ENCODE data around the gene ALKBH4. TPM values are rescaled to one million over a fixed set of nuclear protein-coding genes. Genes with fewer than 3 reads are reported as not detected.

Gene ALKBH4
- total RNA-seq, 2 experiments from 2014 or later = 9.4 to 10.4 TPM

DNA sequence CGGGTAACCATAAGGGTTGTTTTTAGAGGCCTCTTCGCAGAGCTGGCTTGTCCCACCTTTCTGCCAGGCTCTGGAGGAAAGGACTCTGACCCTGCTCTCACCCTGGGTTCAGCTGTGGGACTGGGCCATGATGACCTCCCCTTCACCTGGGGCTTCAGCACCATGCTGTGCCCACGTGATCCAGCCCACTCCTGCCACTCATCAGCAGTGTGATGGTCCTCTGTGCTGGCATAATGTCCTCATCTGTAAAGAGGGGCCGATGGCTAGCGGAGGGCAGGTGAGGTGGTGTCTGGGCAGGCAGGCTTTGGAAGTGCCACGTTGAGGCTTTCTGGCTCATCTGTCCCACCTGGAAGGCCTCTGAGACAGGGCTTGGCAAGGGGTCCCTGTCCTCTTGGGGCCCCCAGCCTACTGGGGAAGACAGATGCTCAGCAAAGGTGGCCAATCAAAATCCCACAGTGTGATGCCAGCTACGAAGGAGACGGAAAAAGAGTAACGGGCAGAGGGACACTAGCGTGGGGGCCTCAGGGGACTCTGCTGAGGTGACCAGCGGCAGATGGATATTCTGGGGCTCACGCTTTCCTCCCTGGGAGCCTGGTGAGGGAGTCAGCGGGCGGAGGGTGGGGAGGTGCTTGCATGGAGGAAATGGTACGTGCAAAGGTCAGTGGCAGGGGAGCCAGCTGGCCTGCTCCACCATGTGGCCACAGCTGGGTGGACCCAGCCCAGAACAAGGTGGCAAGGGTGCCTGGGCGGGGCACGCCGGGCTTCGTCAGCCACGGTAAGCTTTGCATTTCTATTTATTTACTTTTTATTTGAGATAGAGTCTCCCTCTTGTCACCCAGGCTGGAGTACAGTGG is 5.5 kb upstream of the ALKBH4 start:
- H3K4me3 Mint-ChIP-seq = no peak overlapping the region
- ChIA-PET CTCF (interaction anchor here (1.5 kb wide), 1 partner anchor 66 kb away, joined by 3 read pairs; no protein-coding TSS in a partner anchor), POLR2A (no interaction called here)
- no peak for DNase-seq
- no peaks in the 10 kb centered on the region for H3K27me3 Mint-ChIP-seq
- peaks cover 14% of the 10 kb centered on the region for H3K4me1 Mint-ChIP-seq
- H3K36me3 Mint-ChIP-seq (ENCODE audit: low read depth) = peaks cover 16% of the 10 kb centered on the region
- no peaks in the 10 kb centered on the region for H3K9me3 Mint-ChIP-seq
- no peak overlapping the region for H3K27ac Mint-ChIP-seq

DNA sequence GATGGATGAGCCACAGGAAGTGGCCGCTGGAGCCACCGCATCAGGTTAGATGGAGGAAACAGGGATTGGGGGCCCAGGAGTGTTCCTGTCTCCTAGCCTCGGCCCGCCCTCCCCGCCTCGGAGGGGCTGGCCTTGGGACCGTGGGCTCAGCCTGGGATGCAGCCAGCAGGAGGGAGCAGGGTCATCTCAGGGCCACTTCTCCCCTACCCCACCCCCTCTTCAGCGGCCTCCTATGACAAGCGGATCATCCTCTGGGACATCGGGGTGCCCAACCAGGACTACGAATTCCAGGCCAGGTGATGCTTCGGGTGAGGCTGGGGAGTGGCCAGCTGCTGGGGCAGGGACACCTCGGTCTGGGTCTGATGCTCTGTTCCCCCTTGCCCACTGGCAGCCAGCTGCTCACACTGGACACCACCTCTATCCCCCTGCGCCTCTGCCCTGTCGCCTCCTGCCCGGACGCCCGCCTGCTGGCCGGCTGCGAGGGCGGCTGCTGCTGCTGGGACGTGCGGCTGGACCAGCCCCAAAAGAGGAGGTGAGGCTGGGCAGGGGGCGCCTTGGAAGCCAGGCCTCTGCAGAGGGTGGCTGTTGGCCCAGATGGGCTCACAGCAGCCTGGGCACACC is 4.8 kb upstream of the ALKBH4 start:
- Mint-ChIP-seq H3K4me3 (no peak overlapping the region), H3K36me3 (ENCODE audit: low read depth) (peaks cover 16% of the 10 kb centered on the region), H3K27me3 (no peaks in the 10 kb centered on the region), H3K27ac (no peak overlapping the region), H3K9me3 (no peaks in the 10 kb centered on the region), H3K4me1 (peaks cover 14% of the 10 kb centered on the region)
- POLR2A ChIA-PET = no interaction called here
- DNase-seq = no peak
- CTCF ChIA-PET = interaction anchor here (1.5 kb wide), 1 partner anchor 65 kb away, joined by 3 read pairs; no protein-coding TSS in a partner anchor

DNA sequence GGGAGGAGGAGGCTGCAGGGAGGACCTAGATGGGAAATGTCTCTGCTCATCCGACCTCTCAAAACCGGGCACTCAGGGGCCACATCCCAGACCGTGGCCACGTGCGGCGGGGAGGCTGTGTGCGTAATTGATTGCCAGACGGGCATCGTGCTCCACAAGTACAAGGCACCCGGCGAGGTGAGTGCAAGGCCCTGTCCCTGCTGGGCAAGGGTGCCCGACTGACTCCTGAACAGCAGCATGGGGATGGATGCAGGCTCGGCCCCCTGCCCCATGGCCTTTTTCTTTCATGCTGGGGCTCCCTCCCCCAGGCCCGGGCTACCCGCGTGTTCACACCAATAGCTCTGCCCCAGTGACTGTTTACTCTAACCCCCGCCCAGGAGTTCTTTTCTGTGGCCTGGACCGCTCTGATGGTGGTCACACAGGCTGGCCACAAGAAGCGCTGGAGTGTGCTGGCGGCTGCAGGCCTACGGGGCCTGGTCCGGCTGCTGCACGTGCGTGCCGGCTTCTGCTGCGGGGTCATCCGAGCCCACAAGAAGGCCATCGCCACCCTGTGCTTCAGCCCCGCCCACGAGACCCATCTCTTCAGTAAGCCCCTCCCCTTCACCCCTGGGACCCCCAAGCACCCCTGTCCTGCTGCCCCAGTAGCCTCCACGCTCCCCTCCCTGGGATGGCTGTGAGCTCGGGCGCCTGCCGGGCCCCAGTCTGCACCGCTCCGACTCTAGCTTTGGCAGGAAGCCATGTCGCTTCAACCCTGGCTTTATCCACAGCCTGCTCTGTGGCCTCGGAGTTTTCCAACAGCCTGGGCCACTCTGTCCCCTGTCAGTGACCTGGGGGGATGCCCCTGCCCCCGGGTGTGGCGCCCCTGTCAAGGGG is 4.1 kb upstream of the ALKBH4 start:
- Mint-ChIP-seq H3K36me3 (ENCODE audit: low read depth) (peaks cover 16% of the 10 kb centered on the region), H3K4me3 (no peak overlapping the region), H3K27me3 (no peaks in the 10 kb centered on the region), H3K9me3 (no peaks in the 10 kb centered on the region), H3K4me1 (peaks cover 20% of the 10 kb centered on the region), H3K27ac (no peak overlapping the region)
- POLR2A ChIA-PET = no interaction called here
- CTCF ChIA-PET = interaction anchor here (0.7 to 1.5 kb wide), 2 partner anchors 64 to 70 kb away, joined by 3 to 4 read pairs; no protein-coding TSS in a partner anchor
- DNase-seq = no peak

- Mint-ChIP-seq H3K4me1 (peaks cover 23% of the 10 kb centered on the region), H3K27me3 (no peaks in the 10 kb centered on the region)
These were observed 3.2 kb upstream of the ALKBH4 start for GRCh38 chr7:102467581-102468477.

DNA sequence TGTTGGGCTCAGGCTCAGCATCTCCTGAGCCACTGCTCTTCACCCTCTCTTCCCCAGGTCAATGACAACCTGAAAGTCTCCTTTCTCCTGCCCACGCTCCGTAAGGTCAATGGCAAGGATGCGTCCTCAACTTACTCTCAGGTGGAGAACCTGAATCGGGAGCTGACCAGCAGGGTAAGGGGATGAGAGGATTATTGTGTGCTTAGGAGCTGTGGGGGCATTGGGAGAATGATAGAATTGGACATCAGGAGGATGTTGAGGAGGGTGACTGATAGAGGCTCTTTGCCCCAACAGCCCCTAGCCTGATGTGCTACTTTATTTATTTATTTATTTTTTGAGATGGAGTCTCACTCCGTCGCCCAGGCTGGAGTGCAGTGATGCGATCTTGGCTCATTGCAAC is 1.4 kb upstream of the ALKBH4 start:
- POLR2A ChIA-PET = interaction anchor here (1.0 to 3.0 kb wide), 5 partner anchors 32 to 54 kb away, joined by 5 to 18 read pairs (median 7); partner anchors contain the start of gene ORAI2
- Mint-ChIP-seq H3K36me3 (ENCODE audit: low read depth) (peaks cover 7% of the 10 kb centered on the region), H3K27ac (no peak overlapping the region), H3K4me3 (peak overlapping the region; percentile 96), H3K9me3 (no peaks in the 10 kb centered on the region), H3K4me1 (peaks cover 26% of the 10 kb centered on the region), H3K27me3 (no peaks in the 10 kb centered on the region)
- CTCF ChIA-PET = interaction anchor here (0.6 to 3.9 kb wide), 8 partner anchors 31 to 78 kb away, joined by 3 to 26 read pairs (median 4); no protein-coding TSS in a partner anchor
- DNase-seq = no peak

More at GRCh38 chr7:102467581-102468477, 3.2 kb upstream of the ALKBH4 start:
- Mint-ChIP-seq H3K36me3 (ENCODE audit: low read depth) (peaks cover 12% of the 10 kb centered on the region), H3K9me3 (no peaks in the 10 kb centered on the region), H3K4me3 (no peak overlapping the region), H3K27ac (no peak overlapping the region)
- no peak for DNase-seq
- ChIA-PET CTCF (interaction anchor here (0.7 to 3.1 kb wide), 4 partner anchors 52 to 1148 kb away, joined by 3 to 26 read pairs (median 13); no protein-coding TSS in a partner anchor), POLR2A (interaction anchor here (0.9 to 1.1 kb wide), 5 partner anchors 30 to 72 kb away, joined by 3 to 6 read pairs (median 4); partner anchors contain the start of gene PRKRIP1)

DNA sequence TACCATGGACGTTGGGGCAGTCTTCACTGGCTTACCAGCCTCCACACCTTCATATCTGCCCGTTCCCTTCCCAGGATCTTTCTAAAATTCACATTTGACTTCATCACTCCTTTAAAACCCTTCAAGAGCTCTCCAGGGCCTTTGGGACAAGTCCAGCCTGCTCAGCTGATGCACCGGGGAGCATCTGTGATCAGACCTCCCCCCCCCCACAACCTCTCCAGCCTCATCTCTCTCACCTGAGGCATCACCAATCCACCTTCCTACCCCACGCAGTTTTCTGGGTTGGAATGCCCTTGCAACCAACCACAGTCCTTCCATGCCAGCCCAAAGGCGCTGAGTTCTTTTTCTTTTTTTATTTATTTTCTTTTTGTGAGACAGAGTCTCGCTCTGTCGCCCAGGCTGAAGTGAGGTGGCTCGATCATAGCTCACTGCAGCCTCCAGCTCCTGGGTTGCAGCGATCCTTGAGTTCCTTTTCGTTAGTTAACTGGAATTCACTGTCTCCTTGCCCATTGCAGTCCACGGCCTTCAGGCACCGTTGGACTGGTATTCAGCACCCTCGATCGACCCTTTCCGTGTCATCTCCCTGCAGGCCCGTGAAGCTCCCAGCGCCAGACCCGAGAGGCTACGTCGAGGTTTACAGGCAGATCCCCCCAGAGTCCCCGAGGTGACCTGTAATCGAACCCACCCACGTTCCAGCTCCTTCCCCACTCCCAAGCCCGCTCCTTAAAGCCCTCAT is 654 bp downstream of the ALKBH4 start:
- ChIA-PET POLR2A (interaction anchor here (1.0 to 3.0 kb wide), 6 partner anchors 10 to 49 kb away, joined by 4 to 18 read pairs (median 6); no protein-coding TSS in a partner anchor), CTCF (interaction anchor here (0.7 to 3.9 kb wide), 7 partner anchors 14 to 59 kb away, joined by 3 to 22 read pairs (median 3); no protein-coding TSS in a partner anchor)
- Mint-ChIP-seq H3K4me1 (peaks cover 29% of the 10 kb centered on the region), H3K36me3 (ENCODE audit: low read depth) (peaks cover 9% of the 10 kb centered on the region), H3K27me3 (no peaks in the 10 kb centered on the region), H3K4me3 (peak overlapping the region; percentile 96), H3K27ac (peak overlapping the region; percentile 80), H3K9me3 (no peaks in the 10 kb centered on the region)
- no peak for DNase-seq

DNA sequence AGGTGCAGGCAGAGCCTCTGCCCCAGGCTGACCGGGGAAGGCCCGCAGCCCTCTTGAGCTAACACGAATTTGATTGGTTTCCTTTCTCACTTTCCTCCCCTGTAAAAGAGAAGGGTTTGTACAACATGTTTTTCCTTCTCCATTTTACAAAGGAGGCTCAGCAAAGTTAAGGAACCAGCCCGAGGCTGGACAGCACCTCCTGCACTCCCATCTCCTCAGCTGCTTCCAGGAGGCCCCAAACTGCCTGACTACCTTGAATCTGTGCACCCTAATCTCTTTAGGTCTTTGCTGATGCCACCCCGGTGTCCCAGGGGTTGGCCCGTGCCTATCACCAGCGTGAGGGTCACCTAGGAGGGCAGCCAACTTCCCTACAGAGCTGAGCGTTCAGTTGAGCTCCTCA is 4.2 kb downstream of the ALKBH4 start:
- Mint-ChIP-seq H3K27ac (no peak overlapping the region), H3K36me3 (ENCODE audit: low read depth) (peaks cover 11% of the 10 kb centered on the region), H3K27me3 (no peaks in the 10 kb centered on the region), H3K4me3 (no peak overlapping the region), H3K9me3 (no peaks in the 10 kb centered on the region), H3K4me1 (peaks cover 16% of the 10 kb centered on the region)
- POLR2A ChIA-PET = no interaction called here
- CTCF ChIA-PET = interaction anchor here (0.6 kb wide), 1 partner anchor 133 kb away, joined by 3 read pairs; no protein-coding TSS in a partner anchor
- DNase-seq = no peak

GRCh38 chr7:102459221-102459844 is 5.3 kb downstream of the ALKBH4 start:
- Mint-ChIP-seq H3K27ac (no peak overlapping the region), H3K9me3 (no peaks in the 10 kb centered on the region), H3K27me3 (no peaks in the 10 kb centered on the region), H3K36me3 (ENCODE audit: low read depth) (peaks cover 11% of the 10 kb centered on the region), H3K4me3 (no peak overlapping the region), H3K4me1 (peaks cover 15% of the 10 kb centered on the region)
- POLR2A ChIA-PET = no interaction called here
- no peak for DNase-seq
- CTCF ChIA-PET = interaction anchor here (1.7 kb wide), 1 partner anchor 55 kb away, joined by 6 read pairs; no protein-coding TSS in a partner anchor

DNA sequence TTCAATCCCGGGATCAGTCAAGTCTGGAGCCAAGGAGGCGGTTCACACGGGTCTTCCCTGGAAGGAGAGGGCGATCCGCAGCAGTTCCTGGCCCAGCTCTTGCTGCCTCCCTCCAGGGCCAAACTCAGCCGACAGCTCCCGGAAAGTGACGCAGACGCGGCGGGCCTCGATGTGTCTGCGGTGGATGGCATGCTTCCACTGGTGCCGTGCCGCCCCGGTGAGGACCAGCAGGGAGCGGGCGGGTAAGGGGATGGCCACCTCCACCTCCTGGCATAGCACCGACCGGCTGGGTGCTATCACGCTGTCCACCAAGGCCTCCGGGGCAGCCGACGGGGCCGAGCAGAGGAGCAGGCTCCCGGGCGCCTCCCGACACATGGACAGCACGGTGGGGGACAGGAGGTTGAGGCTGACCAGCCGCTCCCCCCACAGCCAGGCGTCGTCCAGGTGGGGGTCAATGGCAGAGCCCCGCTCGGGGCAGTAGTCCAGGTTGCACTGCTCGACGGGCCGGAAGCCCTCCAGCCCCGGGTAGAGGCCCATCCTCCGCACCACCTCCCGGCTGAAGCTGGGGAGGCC is 7.2 kb downstream of the ALKBH4 start:
- Mint-ChIP-seq H3K9me3 (no peaks in the 10 kb centered on the region), H3K4me1 (peaks cover 3% of the 10 kb centered on the region), H3K4me3 (no peak overlapping the region), H3K27me3 (no peaks in the 10 kb centered on the region), H3K36me3 (ENCODE audit: low read depth) (peaks cover 11% of the 10 kb centered on the region), H3K27ac (no peak overlapping the region)
- POLR2A ChIA-PET = interaction anchor here (1.3 to 1.9 kb wide), 2 partner anchors 31 to 46 kb away, joined by 3 to 5 read pairs; no protein-coding TSS in a partner anchor
- no peak for DNase-seq
- CTCF ChIA-PET = interaction anchor here (1.1 kb wide), 1 partner anchor 53 kb away, joined by 3 read pairs; no protein-coding TSS in a partner anchor

DNA sequence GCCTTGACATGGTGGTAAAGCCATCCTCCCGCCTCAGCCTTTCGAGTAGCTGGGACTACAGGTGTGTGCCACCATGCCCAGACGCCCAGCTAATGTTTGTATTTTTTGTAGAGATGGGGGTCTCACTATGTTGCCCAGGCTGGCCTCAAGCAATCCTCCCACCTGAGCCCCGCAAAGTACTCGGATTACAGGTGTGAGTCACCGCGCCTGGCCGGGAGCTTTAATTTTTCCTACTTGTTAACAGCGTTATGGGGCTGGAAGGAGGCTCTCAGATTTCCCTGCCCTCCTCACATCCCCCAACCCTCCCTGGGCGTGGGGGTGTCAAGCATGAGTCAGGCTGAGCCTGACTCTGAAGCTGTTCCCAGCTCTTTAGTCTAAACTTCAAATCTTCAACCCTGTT is 8.3 kb downstream of the ALKBH4 start:
- DNase-seq = no peak
- POLR2A ChIA-PET = interaction anchor here (1.0 to 1.9 kb wide), 4 partner anchors 29 to 59 kb away, joined by 3 to 5 read pairs (median 4); no protein-coding TSS in a partner anchor
- no peak overlapping the region for H3K4me3 Mint-ChIP-seq
- no peaks in the 10 kb centered on the region for H3K27me3 Mint-ChIP-seq
- peaks cover 3% of the 10 kb centered on the region for H3K4me1 Mint-ChIP-seq
- H3K27ac Mint-ChIP-seq = no peak overlapping the region
- CTCF ChIA-PET = interaction anchor here (0.8 to 0.9 kb wide), 2 partner anchors 22 to 44 kb away, joined by 3 to 4 read pairs; no protein-coding TSS in a partner anchor
- H3K9me3 Mint-ChIP-seq = no peaks in the 10 kb centered on the region
- H3K36me3 Mint-ChIP-seq (ENCODE audit: low read depth) = peaks cover 11% of the 10 kb centered on the region

Data from activated CD4-positive, alpha-beta memory T cell treated with anti-CD3 and anti-CD28 coated beads, Interleukin-2, amount 10 ng/mL, durations not matched to agents 7 days and 5 days (primary cell).